ENCODE results near the gene INS. TPM values are rescaled to one million over a fixed set of nuclear protein-coding genes. Genes with fewer than 3 reads are reported as not detected.

Gene INS
- total RNA-seq, 2 donors from 2014 or later = not detected

GRCh38 chr11:2202071-2202899, 41.3 kb upstream of the INS start:
- H3K36me3 Mint-ChIP-seq (ENCODE audit: low read depth) = no peaks in the 10 kb centered on the region
- no peak overlapping the region for H3K9ac ChIP-seq (ENCODE audit: extremely low read depth, low read length, poor library complexity, severe bottlenecking)
- H3K9me3 ChIP-seq (ENCODE audit: control insufficient read depth, low read length) = no peaks in the 10 kb centered on the region
- H3K27ac ChIP-seq (ENCODE audit: low read depth, low read length) = no peak overlapping the region
- no peaks in the 10 kb centered on the region for H3K9me3 Mint-ChIP-seq
- H3K4me1 ChIP-seq (ENCODE audit: control insufficient read depth, insufficient read depth, low read length) = no peaks in the 10 kb centered on the region
- no peak for TF ChIP-seq CTCF (conservative IDR thresholded peaks at IDR 0.05)
- H3K4me3 ChIP-seq (ENCODE audit: low read length) = no peak overlapping the region
- WGBS, 2 experiments (ENCODE audit: insufficient coverage in 1 of 2, insufficient read length in 1 of 2) = 90 to 100% methylated on average over 1 to 27 of the region's 29 CpGs
- no peaks in the 10 kb centered on the region for H3K27me3 ChIP-seq (ENCODE audit: control insufficient read depth, insufficient read depth, low read length, poor library complexity, severe bottlenecking)
- no peak for DNase-seq
- no peak overlapping the region for H3K4me3 Mint-ChIP-seq
- no peaks in the 10 kb centered on the region for H3K4me1 Mint-ChIP-seq
- H3K36me3 ChIP-seq (ENCODE audit: control insufficient read depth, insufficient read depth, low read length) = no peaks in the 10 kb centered on the region
- no peak overlapping the region for H3K27ac Mint-ChIP-seq
- H3K27me3 Mint-ChIP-seq (ENCODE audit: insufficient read depth) = peaks cover 11% of the 10 kb centered on the region

GRCh38 chr11:2201542-2201941, 40.5 kb upstream of the INS start:
- 75 to 100% methylated on average over 1 to 2 of the region's 2 CpGs for WGBS, 2 experiments (ENCODE audit: insufficient coverage in 1 of 2, insufficient read length in 1 of 2)
- Histone ChIP-seq H3K9ac (ENCODE audit: extremely low read depth, low read length, poor library complexity, severe bottlenecking) (no peak overlapping the region), H3K27me3 (ENCODE audit: control insufficient read depth, insufficient read depth, low read length, poor library complexity, severe bottlenecking) (peaks cover 5% of the 10 kb centered on the region), H3K27ac (ENCODE audit: low read depth, low read length) (no peak overlapping the region), H3K4me1 (ENCODE audit: control insufficient read depth, insufficient read depth, low read length) (no peaks in the 10 kb centered on the region), H3K9me3 (ENCODE audit: control insufficient read depth, low read length) (no peaks in the 10 kb centered on the region), H3K4me3 (ENCODE audit: low read length) (no peak overlapping the region), H3K36me3 (ENCODE audit: control insufficient read depth, insufficient read depth, low read length) (no peaks in the 10 kb centered on the region)
- TF ChIP-seq CTCF (conservative IDR thresholded peaks at IDR 0.05) = no peak
- no peaks in the 10 kb centered on the region for H3K36me3 Mint-ChIP-seq (ENCODE audit: low read depth)
- H3K4me1 Mint-ChIP-seq = no peaks in the 10 kb centered on the region
- peaks cover 13% of the 10 kb centered on the region for H3K27me3 Mint-ChIP-seq (ENCODE audit: insufficient read depth)
- no peak for DNase-seq
- H3K4me3 Mint-ChIP-seq = no peak overlapping the region
- no peaks in the 10 kb centered on the region for H3K9me3 Mint-ChIP-seq
- H3K27ac Mint-ChIP-seq = no peak overlapping the region

- H3K27ac Mint-ChIP-seq = no peak overlapping the region
- H3K36me3 Mint-ChIP-seq (ENCODE audit: low read depth) = no peaks in the 10 kb centered on the region
- DNase-seq = no peak
- H3K4me1 Mint-ChIP-seq = no peaks in the 10 kb centered on the region
- no peak overlapping the region for H3K4me3 Mint-ChIP-seq
- TF ChIP-seq CTCF (conservative IDR thresholded peaks at IDR 0.05) = no peak
- H3K27me3 Mint-ChIP-seq (ENCODE audit: insufficient read depth) = peaks cover 16% of the 10 kb centered on the region
- Histone ChIP-seq H3K27me3 (ENCODE audit: control insufficient read depth, insufficient read depth, low read length, poor library complexity, severe bottlenecking) (peaks cover 10% of the 10 kb centered on the region), H3K27ac (ENCODE audit: low read depth, low read length) (no peak overlapping the region), H3K9me3 (ENCODE audit: control insufficient read depth, low read length) (no peaks in the 10 kb centered on the region), H3K9ac (ENCODE audit: extremely low read depth, low read length, poor library complexity, severe bottlenecking) (no peak overlapping the region), H3K4me3 (ENCODE audit: low read length) (no peak overlapping the region), H3K36me3 (ENCODE audit: control insufficient read depth, insufficient read depth, low read length) (no peaks in the 10 kb centered on the region), H3K4me1 (ENCODE audit: control insufficient read depth, insufficient read depth, low read length) (no peaks in the 10 kb centered on the region)
- WGBS, 2 experiments (ENCODE audit: insufficient coverage in 1 of 2, insufficient read length in 1 of 2) = 85 to 100% methylated on average over 1 of the region's 1 CpG
- H3K9me3 Mint-ChIP-seq = no peaks in the 10 kb centered on the region
These were observed 40.0 kb upstream of the INS start for GRCh38 chr11:2200957-2201519.

Data from endodermal cell (in vitro differentiated cells).